Islet of Langerhans (tissue), 1 donor: Measurements from ENCODE around the gene MLLT10.
A peak's percentile ranks its signal among the peaks of the same experiment; 100 is the strongest.
"Not testable (repeated sequence)": the region's sequence is repeated elsewhere in the genome, so short reads cannot be mapped to it uniquely, and the experiment has no call there.

Experiments used
- FAIRE-seq: peaks from one replicate; lab custom pipeline; 2011; peaks lifted over from hg19 to GRCh38; lab: Jason Lieb, UNC

Gene MLLT10

GRCh38 chr10:21587391-21587790 is 53.4 kb downstream of the MLLT10 start:
- FAIRE-seq: no peak

DNA sequence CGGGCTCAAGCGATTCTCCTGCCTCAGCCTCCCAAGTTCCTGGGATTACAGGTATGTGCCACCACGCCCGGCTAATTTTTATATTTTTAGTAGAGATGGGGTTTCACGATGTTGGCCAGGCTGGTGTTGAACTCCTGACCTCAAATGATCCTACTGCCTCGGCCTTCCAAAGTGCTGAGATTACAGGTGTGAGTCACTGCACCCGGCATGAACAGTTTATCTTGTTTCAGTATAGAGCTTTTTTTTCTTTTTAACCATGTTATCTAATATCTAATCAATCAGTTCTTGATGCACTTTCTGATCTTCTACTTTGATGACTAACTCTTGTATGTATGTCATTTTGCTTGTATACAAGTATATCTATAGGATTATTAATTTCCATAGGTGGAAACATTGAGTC is 54.1 kb downstream of the MLLT10 start:
- FAIRE-seq: not testable (repeated sequence)

DNA sequence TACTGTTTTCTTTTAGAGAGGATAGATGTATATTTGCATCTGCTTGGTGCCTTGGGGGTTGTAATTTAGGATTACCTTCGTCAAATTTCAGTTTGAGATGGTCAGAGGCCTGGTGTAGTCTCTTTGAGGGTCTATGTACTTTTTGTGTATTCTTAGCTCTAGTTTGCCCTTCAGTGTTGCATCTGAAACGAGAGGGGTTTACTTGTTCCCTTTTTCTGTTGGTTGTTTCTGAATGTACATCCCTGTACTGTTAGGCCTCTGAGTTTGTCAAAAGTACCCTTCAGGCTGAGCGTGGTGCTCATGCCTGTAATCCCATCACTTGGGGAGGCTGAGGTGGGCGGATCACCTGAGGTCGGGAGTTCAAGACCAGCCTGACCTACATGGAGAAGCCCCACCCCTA is 60.0 kb downstream of the MLLT10 start:
- no peak for FAIRE-seq

GRCh38 chr10:21599582-21599981 is 65.5 kb downstream of the MLLT10 start:
- FAIRE-seq: no peak

DNA sequence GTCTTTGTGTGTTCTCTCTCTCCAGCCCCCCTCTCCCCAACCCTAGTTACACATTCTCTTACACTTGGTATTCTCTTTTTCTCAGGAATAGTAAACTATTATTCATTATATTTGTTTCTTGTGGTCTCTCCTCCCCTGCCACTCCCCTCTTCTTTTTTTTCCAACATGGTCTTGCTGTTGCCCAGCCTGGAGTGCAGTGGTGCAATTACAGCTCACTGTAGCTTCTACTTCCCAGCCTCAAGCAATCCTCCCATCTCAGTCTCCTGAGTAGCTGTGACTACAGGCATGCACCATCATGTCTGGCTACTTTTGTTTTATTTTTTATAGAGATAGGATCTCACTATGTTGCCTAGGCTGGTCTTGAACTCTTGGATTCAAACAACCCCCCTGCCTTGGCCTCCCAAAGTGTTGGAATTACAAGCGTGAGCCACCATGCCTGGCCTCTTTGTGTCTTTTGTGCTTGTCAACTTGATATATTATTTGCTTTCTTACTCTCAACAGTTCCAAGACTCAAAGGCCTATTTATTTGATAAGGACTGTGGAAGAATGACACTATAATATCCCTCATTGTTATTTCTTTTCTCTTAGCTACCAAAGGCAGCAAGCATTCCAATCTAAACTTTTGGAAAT is 66.9 kb downstream of the MLLT10 start:
- FAIRE-seq: no peak

DNA sequence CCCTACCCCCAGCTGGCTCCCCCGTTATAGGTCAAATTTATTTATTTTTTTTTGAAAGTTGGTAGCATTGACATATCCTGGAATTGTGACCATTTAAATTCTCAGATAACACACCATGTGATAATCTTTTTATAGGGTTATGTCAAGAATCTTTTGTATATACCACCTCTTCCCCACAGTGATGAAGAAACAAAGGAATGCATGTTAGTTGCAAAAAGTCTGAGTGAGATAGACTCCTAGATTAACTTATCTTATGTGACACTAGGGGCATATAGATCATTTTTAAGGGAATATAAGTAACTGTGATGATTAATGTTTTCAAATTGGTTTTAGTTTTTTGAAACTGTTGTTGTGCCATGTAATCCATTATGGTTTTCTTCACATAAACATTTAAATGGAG is 68.3 kb downstream of the MLLT10 start:
- FAIRE-seq: no peak

DNA sequence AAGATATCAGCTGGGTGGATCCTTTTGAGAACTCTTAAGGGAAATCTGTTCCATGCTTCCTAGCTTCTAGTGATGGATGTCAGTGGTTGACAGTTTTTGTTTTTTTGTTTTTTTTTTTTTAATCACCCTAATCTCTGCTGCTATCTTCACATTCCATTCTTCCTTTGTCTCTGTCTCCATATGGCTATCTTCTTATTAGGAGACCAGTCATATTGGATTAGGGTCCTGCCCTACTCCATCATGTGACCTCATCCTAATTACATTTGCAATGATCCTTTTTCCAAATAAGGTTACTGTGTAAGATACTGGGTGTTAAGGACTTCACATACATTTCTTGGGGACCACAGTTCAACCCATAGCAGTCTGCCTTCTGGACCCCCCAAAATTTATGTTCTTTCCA is 69.7 kb downstream of the MLLT10 start:
- no peak for FAIRE-seq

- FAIRE-seq: no peak
Measured at GRCh38 chr10:21604651-21605050, 70.6 kb downstream of the MLLT10 start.

DNA sequence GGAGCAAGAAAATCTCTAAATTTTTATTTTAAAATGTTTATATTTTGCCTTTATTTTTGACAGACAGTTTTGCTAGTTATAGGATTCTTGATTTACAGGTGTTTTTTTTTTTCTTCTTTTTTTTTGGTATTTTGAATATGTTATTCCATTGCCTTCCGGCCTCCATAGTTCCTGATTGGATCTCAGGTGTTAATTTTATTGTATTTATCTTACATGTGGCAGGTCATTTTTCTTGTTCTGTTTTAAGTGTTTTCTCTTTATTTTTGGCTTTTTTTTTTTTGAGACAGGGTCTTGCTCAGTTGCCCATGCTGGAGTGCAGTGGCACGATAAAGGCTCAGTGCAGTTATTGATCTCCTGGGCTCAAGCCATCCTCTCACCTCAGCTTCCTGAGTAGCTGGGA is 73.9 kb downstream of the MLLT10 start:
- peak; percentile 66 for FAIRE-seq

- FAIRE-seq: no peak
Measured at GRCh38 chr10:21614000-21614399, 80.0 kb downstream of the MLLT10 start.

- peak; percentile 71 for FAIRE-seq
Measured at GRCh38 chr10:21617267-21617666, 83.2 kb downstream of the MLLT10 start.

GRCh38 chr10:21623291-21623690 is 89.3 kb downstream of the MLLT10 start:
- FAIRE-seq: no peak

DNA sequence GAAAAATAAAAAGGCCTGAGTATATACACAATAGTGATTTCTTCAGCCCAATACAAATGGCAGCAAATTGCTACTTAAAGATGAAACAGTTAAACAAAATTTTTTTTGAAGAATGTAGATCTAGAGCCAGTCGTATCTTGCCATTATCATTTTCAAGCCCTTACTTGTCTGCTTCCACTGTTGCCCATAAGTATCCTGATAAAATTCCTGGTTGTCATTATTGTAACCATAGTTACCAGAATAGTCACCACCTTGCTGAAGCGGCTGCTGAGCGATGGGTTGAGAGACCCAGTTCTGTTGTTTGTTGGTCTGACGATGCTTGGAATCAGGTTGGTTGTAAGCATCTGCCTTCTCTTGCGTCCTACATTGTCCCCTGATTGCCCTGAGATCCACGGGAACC is 90.4 kb downstream of the MLLT10 start:
- peak; percentile 69 for FAIRE-seq

- no peak for FAIRE-seq
Measured at GRCh38 chr10:21624951-21625350, 90.9 kb downstream of the MLLT10 start.

- no peak for FAIRE-seq
Measured at GRCh38 chr10:21625623-21626229, 91.7 kb downstream of the MLLT10 start.

DNA sequence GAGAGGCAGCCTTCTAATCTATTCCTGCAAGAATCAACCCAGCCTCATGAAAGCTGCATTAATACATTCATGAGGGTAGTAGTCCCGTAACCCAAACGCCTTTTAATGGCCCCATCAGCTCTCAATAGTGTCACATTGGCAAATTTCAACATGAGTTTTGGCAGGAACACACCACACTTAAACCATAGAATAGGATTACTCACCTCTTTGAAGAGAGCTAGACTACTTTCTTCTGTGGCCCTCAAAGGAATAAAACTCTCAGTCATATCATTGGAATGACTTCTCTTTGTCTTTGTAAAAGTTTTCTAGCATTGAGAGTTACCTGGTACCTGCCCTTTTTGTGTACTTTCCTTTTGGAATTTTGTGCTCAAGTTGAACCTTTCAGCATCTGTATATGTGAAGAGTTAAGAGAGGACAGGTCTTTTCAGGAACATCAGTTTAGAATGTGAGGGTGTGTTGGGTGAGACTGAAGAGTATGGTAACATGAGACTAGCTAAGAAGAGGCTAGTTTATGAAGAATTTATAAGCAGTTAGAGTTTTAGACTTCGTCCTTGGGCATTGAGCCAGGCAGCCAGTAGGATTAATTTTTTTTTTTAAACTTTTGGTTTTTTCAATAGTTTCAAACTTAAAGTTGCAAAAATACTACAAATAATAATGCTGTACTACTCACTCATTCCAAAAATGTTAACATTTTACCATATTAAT is 92.6 kb downstream of the MLLT10 start:
- FAIRE-seq: no peak

DNA sequence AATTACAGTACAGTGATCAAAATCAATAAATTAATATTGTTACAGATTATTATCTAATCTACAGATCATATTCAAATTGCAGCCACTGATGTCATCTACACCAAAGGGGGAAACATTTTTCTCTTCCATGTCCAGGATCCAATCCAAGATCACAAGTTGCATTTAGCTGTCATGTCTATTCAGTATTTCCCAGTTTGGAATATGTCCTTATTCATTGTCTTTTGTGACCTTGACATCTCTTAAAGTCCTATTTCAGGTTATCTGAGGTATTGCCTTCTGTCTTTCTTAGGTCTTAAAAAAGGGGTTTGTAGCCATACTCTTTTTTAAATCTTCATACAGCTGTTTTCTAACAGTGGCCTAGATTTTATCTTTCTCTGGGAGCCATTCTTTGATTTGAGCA is 93.3 kb downstream of the MLLT10 start:
- no peak for FAIRE-seq

DNA sequence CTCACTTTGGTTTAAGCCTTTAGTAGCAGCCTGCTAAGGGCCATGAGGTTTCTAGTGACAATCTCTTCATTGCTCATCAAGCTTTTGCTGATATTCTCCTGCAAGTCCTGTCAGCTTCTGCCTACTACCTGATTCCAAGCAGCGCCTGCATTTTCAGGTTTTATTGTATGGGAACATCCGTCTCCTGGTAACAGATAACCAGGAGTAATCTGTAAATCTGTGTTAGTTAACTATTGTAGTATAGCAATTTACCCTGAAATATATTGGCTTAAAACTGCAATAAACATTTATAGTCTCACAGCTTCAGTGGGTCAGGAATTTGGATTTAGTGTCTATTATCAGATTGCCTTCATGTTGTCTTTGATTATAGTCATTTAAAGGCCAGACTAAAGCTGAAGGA is 94.0 kb downstream of the MLLT10 start:
- FAIRE-seq: no peak

DNA sequence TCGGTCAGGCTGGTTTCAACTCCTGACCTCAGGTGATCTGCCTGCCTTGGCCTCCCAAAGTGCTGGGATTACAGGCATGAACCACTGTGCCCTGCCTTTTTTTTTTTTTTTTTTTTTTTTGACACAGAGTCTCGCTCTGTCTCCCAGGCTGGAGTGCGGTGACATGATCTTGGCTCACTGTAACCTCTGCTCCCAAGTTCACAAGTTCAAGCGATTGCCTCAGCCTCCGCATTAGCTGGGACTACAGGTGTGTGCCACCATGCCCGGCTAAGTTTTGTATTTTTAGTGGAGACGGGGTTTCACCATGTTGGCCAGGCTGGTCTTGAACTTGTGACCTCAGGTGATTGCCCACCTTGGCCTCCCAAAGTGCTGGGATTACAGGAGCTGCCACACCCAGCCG is 94.6 kb downstream of the MLLT10 start:
- not testable (repeated sequence) for FAIRE-seq

DNA sequence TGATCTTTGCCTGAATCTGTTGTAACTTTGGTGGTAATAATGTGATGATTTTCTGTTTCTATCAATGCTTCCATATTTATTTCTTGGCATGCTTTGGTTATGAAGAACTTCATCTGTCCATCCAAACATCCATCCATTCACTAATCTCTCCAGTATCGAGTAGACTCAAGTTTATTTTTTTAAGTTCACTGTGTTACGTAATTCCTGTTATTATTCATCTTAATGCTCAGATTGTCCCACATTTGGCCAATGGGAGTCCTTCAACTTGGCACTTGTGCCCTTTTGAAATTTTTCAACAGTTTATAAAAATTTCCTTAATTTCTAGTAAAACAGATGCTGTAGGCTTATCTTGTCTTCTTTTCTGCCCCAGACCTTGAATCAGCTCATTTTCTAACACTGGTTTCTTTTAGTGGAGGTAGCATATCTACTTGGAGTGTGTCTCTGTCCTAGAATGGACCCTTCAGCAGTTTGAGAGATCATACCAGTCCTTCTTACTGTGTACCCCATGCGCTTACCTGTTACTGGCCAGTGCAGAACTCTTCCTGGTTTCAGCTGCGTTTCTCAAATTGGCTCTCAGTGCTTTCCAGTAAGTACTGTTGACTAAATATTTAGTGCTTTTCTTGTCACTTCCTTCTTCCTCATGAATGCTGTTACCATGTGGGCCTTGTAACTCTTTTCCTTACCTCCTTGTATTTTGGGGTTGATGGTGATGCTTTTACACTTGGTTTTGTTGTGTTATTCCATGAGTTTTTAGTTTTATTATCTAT is 100.8 kb downstream of the MLLT10 start:
- no peak for FAIRE-seq

DNA sequence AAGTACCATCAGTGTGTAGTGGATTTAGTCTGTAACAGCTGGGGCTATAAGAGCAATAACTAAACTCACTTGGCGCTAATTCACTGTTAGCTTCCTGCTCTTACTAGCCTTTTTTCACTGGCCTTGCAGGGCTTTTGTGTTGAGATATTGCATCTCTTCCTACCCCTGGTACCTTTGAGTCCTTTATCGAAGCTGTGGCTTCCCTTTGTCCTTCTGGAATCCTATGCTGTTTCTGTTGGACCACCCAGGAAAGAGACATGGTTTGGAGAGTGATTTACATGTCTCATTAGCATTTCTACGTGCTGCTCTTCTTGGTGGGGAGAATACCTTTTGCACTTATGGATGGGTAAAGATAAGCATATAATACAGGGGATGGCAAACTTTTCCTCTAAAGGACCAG is 103.8 kb downstream of the MLLT10 start:
- no peak for FAIRE-seq

GRCh38 chr10:21638681-21639080 is 104.6 kb downstream of the MLLT10 start:
- FAIRE-seq: no peak

DNA sequence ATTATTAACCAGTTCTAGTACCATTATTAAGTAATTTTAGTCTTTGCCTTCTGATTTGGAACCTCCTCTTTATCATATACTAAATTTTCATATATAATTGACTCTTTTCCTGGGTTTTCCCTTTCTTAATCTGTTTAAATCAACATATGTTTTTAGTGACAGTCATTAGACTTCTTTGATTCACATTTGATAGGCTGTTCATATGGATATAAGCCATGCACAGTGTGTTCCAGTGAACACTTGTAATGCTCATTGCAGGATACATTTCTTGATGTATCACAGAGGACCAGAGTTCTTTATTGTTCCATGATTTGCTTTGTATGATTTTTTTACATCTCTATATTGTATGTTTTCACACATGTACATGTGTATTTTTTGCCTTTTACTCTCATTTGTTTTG is 114.0 kb downstream of the MLLT10 start:
- peak; percentile 38 for FAIRE-seq
